Endothelial cell of umbilical vein (primary cell): ENCODE measurements around the gene TSPAN8. TPM values are rescaled to one million over a fixed set of nuclear protein-coding genes. Genes with fewer than 3 reads are reported as not detected.

ENCODE experiments used
- BruUV-seq: library from RNA; stranded (reverse); fragments of 400-500 nt; replicated peaks from 2 replicates; lab custom pipeline; 2021; lab: Mats Ljungman, UMichigan
- CTCF ChIA-PET: fragments of 300-600, 350-600 bp; sonication (Branson Sonifier 250); formaldehyde crosslinking; loops from one replicate; lab custom pipeline; 2021; ENCODE audit warnings: antibody characterized with exemption, inconsistent platforms; lab: Charles Lee
- POLR2A ChIA-PET: fragments of 300-600, 350-600 bp; sonication (Branson Sonifier 250); formaldehyde crosslinking; loops from one replicate; lab custom pipeline; 2021; ENCODE audit warnings: antibody characterized with exemption, inconsistent platforms; lab: Charles Lee
- DNase-seq: peaks from one replicate; pipeline ENCODE4 v3.0.0-alpha.2; 2011; ENCODE audit warnings: low read depth, low spot score
- FAIRE-seq: peaks from 2 replicates; lab custom pipeline; 2011; peaks lifted over from hg19 to GRCh38; lab: Jason Lieb, UNC
- H2AFZ ChIP-seq: 2 replicates; pipeline ENCODE4 v1.6.0; 2012; ENCODE audit warnings: low read depth, low read length, control low read depth, inconsistent platforms
- H3K27ac ChIP-seq: 2 replicates; pipeline ENCODE4 v1.5.1; 2011; ENCODE audit warnings: low read depth, mild to moderate bottlenecking, control low read depth, low read length, moderate library complexity; ENCODE audit not compliant: insufficient read depth
- H3K27me3 ChIP-seq, 2 experiments: 2 replicates each; pipeline versions ENCODE4 v1.6.0 to v1.6.1; 2011; ENCODE audit warnings: low read length in 2 of 2, mixed read lengths in 1 of 2; ENCODE audit not compliant: control insufficient read depth in 2 of 2, insufficient read depth in 2 of 2
- H3K36me3 ChIP-seq, 2 experiments: 2 replicates in 1 of 2; 3 replicates in 1 of 2; pipeline ENCODE4 v1.5.1; 2011; ENCODE audit warnings: low read length in 2 of 2, mild to moderate bottlenecking in 1 of 2, moderate library complexity in 1 of 2; ENCODE audit not compliant: control insufficient read depth in 2 of 2, insufficient read depth in 2 of 2; ENCODE audit errors: extremely low read depth in 1 of 2
- H3K4me1 ChIP-seq: 3 replicates; pipeline ENCODE4 v1.5.1; 2011; ENCODE audit warnings: mild to moderate bottlenecking, low read length; ENCODE audit not compliant: control insufficient read depth, insufficient read depth; ENCODE audit errors: extremely low read depth
- H3K4me2 ChIP-seq: 2 replicates; pipeline ENCODE4 v1.6.1; 2011; ENCODE audit warnings: low read length, control low read depth, mixed read lengths; ENCODE audit not compliant: insufficient read depth
- H3K4me3 ChIP-seq, 3 experiments: fragments of 200-600 bp in 1 of 3; sonication (generic), shearing (Covaris generic) in 1 of 3; replicated peaks in 1 of 3; 2 replicates each; pipeline ENCODE4 v1.5.1; 2011 to 2016; ENCODE audit warnings: control low read depth in 3 of 3, low read length in 3 of 3, mild to moderate bottlenecking in 2 of 3, inconsistent platforms in 1 of 3, low read depth in 1 of 3, moderate library complexity in 1 of 3; ENCODE audit not compliant: insufficient read depth in 1 of 3
- H3K79me2 ChIP-seq: 2 replicates; pipeline ENCODE4 v1.6.0; 2012; ENCODE audit warnings: low read length, inconsistent platforms; ENCODE audit not compliant: control insufficient read depth, insufficient read depth
- H3K9ac ChIP-seq: replicated peaks from 2 replicates; pipeline ENCODE3; 2011; ENCODE audit warnings: low read length, control low read depth; ENCODE audit not compliant: insufficient read depth; ENCODE audit errors: extremely low read depth
- H3K9me1 ChIP-seq: replicated peaks from 3 replicates; pipeline ENCODE4 v1.6.0; 2011; ENCODE audit warnings: mild to moderate bottlenecking, low read length; ENCODE audit not compliant: control insufficient read depth, insufficient read depth; ENCODE audit errors: extremely low read depth
- H3K9me3 ChIP-seq: replicated peaks from 2 replicates; pipeline ENCODE4 v1.5.1; 2012; ENCODE audit warnings: low read length, inconsistent platforms; ENCODE audit not compliant: control insufficient read depth, insufficient read depth
- H4K20me1 ChIP-seq: replicated peaks from 2 replicates; pipeline ENCODE3; 2011; ENCODE audit warnings: mild to moderate bottlenecking, low read length; ENCODE audit not compliant: control insufficient read depth, insufficient read depth; ENCODE audit errors: extremely low read depth
- CTCF ChIP-seq, 2 donors: IDR thresholded peaks; 1 replicate in 1 of 2; 2 replicates in 1 of 2; pipeline ENCODE4 v1.5.1; 2011; ENCODE audit warnings: low read length in 2 of 2, mild to moderate bottlenecking in 2 of 2, moderate library complexity in 2 of 2, control low read depth in 1 of 2, inconsistent platforms in 1 of 2, low read depth in 1 of 2; ENCODE audit not compliant: insufficient read depth in 1 of 2; ENCODE audit errors: extremely low read depth in 1 of 2
- EZH2 ChIP-seq: IDR thresholded peaks from 2 replicates; pipeline ENCODE4 v1.6.1; 2012; ENCODE audit warnings: borderline replicate concordance, low read depth, mild to moderate bottlenecking, moderate library complexity, low read length, inconsistent platforms; ENCODE audit not compliant: severe bottlenecking
- FOS ChIP-seq: IDR thresholded peaks from 2 replicates; pipeline ENCODE4 v1.6.1; 2011; ENCODE audit warnings: mild to moderate bottlenecking, low read length, moderate library complexity, borderline replicate concordance; ENCODE audit not compliant: insufficient read depth
- GATA2 ChIP-seq: IDR thresholded peaks from 2 replicates; pipeline ENCODE4 v1.7.0; 2011; ENCODE audit warnings: low read depth, mild to moderate bottlenecking, moderate library complexity, mixed read lengths, low read length; ENCODE audit not compliant: insufficient read length, insufficient read depth
- JUN ChIP-seq: IDR thresholded peaks from 2 replicates; pipeline ENCODE4 v1.6.1; 2011; ENCODE audit warnings: borderline replicate concordance, low read depth; ENCODE audit not compliant: insufficient read length, insufficient read depth
- MAX ChIP-seq: IDR thresholded peaks from 2 replicates; pipeline ENCODE4 v1.6.1; 2011; ENCODE audit not compliant: insufficient read depth, insufficient read length
- MYC ChIP-seq: IDR thresholded peaks from one replicate; pipeline ENCODE4 v1.6.1; 2011; ENCODE audit warnings: mild to moderate bottlenecking, low read depth, low read length
- POLR2A ChIP-seq: IDR thresholded peaks from 2 replicates; pipeline ENCODE4 v1.6.1; 2012; ENCODE audit warnings: low read depth, mild to moderate bottlenecking, control low read depth, low read length
- POLR2AphosphoS5 ChIP-seq: IDR thresholded peaks from 2 replicates; pipeline ENCODE4 v1.6.1; 2012; ENCODE audit warnings: low read depth, mild to moderate bottlenecking, control low read depth, low read length, moderate library complexity; ENCODE audit not compliant: insufficient read depth
- dilution Hi-C: fragments of 300-500 bp; cut with MboI; formaldehyde crosslinking; loops from one replicate; pipeline ENCODE4 v1.15.0; 2019; ENCODE audit warnings: low sequenced_read_pairs; ENCODE audit not compliant: extremely low pct_ligation_motif_present
- intact Hi-C: fragments of 100-400 bp; cut with micrococcal nuclease; formaldehyde crosslinking; loops from one replicate; pipeline ENCODE4 v1.10.0; 2022
- polyA plus RNA-seq, 4 experiments: library from polyadenylated mRNA; depleted of rRNA in 3 of 4; stranded (reverse) in 3 of 4; unstranded in 1 of 4; fragments of >200 nt; gene quantifications; 2 replicates each; pipeline versions ENCODE4 v1.2.1 to v1.2.3, GENCODE V29; 2011 to 2012; ENCODE audit warnings: missing spikeins in 1 of 4
- total RNA-seq: library from RNA; stranded (reverse); gene quantifications from 2 replicates; pipeline ENCODE4 v1.2.3, GENCODE V29; 2021

Gene TSPAN8
- total and polyA plus RNA-seq, 2 donors (not counting 3 experiments of a cell fraction or from before 2014, with no cell fraction given), result 1.2 to 1.6 TPM

- Histone ChIP-seq H3K4me1 (no peaks in the 10 kb centered on the region), H3K4me3 (no peak overlapping the region), H3K9ac (no peak overlapping the region), H3K9me3 (no peaks in the 10 kb centered on the region), H3K79me2 (no peaks in the 10 kb centered on the region), H4K20me1 (no peaks in the 10 kb centered on the region), H3K27me3 (peaks cover 3 to 6% of the 10 kb centered on the region in 2 experiments), H3K27ac (no peak overlapping the region), H3K4me2 (no peak overlapping the region), H3K9me1 (no peaks in the 10 kb centered on the region), H2AFZ (no peak overlapping the region), H3K36me3 (no peaks in the 10 kb centered on the region)
- DNase-seq (no peak), FAIRE-seq (no peak)
- intact Hi-C loops, result no loop called here
- POLR2A ChIA-PET, result no interaction called here
- no TSS peak for BruUV-seq
- TF ChIP-seq CTCF (IDR thresholded peaks at IDR 0.05; ENCODE audit: extremely low read depth in 1 of 2, insufficient read depth in 1 of 2, low read depth in 1 of 2, low read length in 2 of 2) (no peak), POLR2A (no peak), JUN (no peak), POLR2AphosphoS5 (no peak), FOS (no peak), EZH2 (no peak), MAX (no peak), MYC (no peak), GATA2 (no peak)
- dilution Hi-C loops, result no loop called here
- CTCF ChIA-PET, result no interaction called here
Measured at GRCh38 chr12:71197460-71197859, 39.7 kb upstream of the TSPAN8 start.
